Pulmonary artery endothelial cell (primary cell): ENCODE measurements around the gene WDR20. TPM values are rescaled to one million over a fixed set of nuclear protein-coding genes. Genes with fewer than 3 reads are reported as not detected.

Source experiments
- DNase-seq: peaks from one replicate; pipeline ENCODE4 v3.0.0-alpha.2; 2011; ENCODE audit warnings: low read depth, low spot score
- total RNA-seq: library from RNA; depleted of rRNA; stranded (reverse); fragments of >200 nt; gene quantifications from 2 replicates; pipeline ENCODE4 v1.2.3, GENCODE V29; 2014

Gene WDR20
- total RNA-seq, 1 donor from 2014 or later, result 16.4 TPM

DNA sequence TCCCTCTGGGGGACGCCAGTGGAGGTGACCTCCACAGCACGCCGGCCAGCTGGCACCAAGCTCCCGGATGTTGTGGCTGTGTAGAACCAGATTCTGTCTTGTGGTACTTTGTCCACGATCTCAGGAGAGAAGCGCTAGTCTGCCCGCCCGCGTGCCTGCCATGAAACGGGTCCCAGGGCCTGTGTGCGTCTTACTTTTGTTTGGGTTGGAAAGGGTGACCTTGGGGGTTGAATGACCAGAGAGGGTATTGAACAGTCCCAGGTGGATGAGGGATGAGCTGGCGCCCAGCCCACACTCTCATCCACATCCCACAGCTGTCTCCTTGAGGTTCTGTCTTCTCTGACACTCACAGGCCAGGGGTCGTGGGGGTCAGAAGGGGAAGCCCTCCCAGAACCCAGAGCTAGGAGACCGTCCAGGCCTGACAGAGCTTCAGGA lies 78.3 kb downstream of the WDR20 start:
- no peak for DNase-seq

DNA sequence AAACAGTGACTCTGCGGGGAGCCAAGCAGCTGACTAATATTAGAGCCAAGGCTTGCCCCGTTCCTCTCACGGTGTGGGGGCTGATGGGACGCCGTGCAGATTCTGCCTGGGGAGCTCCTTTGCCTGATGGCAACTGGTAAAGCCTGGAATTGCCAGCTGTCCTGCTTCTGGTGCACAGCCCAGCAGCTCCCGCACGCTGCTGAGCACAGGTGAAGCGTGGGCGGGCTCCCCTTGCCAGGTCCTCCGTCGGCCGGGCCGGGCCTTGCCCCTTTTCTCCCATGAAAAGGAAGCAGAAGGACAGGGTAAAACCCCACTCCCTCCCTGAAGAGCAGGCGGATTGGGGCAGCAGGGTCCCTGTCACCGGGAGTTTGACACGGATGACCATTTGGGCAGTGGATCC lies 79.0 kb downstream of the WDR20 start:
- no peak for DNase-seq

DNA sequence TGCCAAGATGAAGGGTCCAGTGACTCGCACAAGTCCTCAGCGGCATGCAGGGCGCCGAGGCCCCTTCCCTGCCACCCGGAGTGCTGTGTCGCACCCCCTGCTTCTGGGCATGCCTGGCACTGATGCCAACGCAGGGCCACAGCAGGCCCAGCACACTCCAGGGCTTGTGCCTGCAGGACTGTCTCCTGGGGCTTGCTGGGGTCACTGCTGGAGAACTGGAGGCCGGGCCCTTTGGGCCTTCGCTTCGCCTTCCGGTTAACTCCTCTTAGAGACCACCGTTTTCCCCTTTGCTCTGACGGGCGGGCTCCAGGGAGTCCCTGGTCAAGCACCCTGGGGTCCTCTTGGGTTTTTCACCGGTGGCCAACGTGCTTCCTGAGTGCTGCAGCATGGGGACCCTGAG lies 79.6 kb downstream of the WDR20 start:
- DNase-seq, result no peak

GRCh38 chr14:102220031-102220430 lies 80.3 kb downstream of the WDR20 start:
- no peak for DNase-seq

DNA sequence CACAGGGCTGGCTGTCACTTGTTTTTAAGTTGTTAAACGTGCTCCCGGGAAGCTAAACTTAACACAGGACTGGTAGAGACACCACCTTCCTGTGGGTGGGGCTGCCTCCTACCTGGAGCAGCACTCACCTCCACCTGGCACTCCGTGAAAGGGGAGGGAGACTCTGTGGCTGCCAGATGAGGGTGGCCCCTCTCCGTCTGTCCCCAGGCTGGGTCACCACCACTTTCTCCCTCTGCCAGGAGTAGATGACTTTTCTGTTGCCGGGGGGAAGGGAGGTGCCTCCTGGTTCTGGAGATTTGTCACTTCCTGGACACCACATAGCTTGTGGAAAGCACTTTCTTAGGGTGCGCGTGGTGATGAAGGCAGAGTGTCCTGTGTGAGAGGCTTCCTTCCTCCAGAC lies 81.3 kb downstream of the WDR20 start:
- DNase-seq, result no peak

- DNase-seq, result no peak
These were observed 82.4 kb downstream of the WDR20 start for GRCh38 chr14:102222009-102222575.

GRCh38 chr14:102222751-102223150 lies 83.1 kb downstream of the WDR20 start:
- DNase-seq, result no peak

GRCh38 chr14:102223682-102224081 lies 84.0 kb downstream of the WDR20 start:
- DNase-seq, result no peak

DNA sequence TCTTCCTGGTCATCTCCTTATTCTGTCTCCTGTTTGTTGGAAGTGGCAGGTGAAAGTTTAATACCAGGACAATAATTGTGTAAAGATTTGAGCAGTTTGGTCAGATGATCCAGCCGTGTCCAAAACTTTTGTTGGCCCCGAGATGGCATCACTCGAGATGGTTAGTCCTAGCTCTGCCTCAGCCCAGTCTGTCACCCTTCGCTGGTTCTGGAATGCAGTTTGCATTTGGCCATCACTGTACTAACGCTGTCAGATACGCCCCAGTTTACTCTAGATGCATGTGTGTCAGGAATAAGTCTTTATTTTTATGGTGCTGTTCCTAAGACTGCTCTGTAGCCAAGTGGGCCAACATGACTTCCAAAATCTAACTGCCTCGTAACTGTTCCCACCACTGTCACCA lies 85.7 kb downstream of the WDR20 start:
- DNase-seq, result no peak

GRCh38 chr14:102225936-102226335 lies 86.2 kb downstream of the WDR20 start:
- DNase-seq, result no peak

DNA sequence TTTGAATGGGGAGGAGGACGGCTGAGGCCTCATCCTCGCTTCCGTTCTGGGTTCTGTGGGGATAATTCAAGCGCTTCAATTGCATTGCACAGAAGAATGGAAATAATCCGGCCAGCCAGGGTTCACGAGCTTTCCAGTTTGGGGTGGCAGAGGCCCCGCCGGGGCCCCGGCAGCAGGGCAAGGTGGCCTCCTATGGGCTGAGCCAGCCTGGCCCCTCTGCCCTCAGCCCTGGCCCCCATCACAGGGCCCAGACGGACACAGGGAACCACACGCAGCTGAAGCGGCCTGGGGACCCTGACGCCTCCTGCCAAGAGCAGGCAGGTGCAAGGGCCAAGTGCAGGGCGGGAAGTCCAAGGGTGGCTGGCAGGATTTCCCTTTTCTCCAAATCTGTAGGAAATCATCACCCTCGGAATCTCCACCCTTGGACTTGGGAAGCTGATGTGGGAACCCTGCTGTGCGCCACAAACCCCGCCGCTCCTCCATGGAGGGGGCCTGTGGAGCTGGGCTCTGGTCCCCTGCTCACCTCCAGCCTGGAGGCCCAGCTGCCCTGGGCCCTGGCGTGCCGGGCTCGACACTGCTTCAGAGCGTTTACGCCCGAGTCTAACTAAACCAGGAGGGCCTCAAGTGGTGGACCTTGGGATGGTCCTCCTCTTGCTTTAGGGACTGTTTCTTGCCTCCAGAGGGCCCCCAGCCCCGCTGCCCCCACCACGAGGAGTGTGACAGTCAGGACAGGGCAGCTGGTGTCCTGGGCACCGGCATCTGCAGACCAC lies 86.8 kb downstream of the WDR20 start:
- DNase-seq, result no peak

DNA sequence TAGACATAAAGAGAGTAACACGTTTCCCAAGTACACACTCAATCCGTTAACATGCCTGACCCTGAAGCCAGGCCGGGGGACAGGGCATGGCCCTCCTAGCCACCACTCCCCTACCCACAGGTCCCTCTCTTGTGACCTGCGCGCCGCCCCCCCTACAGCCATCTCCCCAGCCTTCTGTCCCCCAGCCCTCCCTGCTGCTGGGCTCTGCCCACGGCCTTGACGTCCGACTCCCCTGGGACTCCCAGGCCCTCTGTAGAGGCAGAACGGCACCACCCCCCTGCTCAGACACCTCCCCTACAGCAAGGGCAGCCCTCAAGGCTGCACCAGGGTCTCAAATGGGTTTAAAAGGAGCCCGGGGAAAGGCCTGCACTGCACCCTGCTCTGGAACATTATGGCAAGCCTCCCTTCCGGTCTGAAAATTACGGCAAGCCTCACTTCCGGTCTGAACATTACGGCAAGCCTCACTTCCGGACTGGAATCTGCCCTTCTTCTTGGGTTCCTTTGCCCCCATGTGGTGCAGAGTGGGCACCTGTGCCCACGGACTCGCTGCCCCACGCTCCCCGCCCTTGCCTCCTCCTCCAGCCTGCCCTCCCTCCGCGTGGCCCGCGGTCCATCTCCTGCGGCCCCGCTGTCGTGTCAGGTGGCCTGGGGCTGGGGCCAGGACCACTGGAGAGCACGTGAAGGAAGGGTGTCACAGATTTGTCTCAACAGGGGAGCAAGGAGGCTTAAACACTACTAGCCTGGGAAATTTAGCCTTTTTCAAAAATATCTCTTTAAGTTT lies 87.7 kb downstream of the WDR20 start:
- no peak for DNase-seq

DNA sequence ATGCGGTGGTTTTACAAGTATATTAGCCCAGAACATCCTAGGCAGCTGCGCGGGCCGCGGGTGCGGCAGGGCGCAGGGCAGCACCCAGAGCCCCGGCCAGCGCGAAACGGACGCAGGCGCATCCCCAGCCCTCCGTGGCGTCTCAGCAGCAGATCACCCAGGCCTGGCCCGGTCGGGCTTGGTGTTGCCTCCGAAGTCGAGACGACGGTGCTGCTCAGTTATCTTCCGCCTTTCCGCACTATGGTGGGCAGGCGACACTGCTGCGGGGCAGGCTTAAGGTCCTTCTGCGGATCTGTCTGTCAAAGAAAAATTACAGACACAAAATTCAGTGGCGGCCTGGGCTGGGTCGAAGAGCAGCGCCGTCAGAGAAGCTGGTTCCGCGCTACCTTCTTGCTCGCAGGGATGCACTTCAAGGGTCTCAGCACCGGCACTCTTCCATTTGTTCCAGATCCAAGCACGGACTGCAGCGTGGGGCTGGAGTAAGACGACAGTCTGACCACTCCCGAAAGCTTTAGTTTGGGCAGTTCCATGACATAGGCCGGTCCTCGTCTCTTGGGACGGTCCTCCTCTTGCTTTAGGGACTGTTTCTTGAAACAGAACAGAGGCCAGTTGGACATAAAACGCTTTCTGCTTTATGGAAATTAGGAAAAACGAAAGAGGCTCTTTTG lies 89.5 kb downstream of the WDR20 start:
- no peak for DNase-seq

- DNase-seq, result no peak
These were observed 90.0 kb downstream of the WDR20 start for GRCh38 chr14:102229739-102230092.

- no peak for DNase-seq
These were observed 90.9 kb downstream of the WDR20 start for GRCh38 chr14:102230481-102231210.

- no peak for DNase-seq
These were observed 92.0 kb downstream of the WDR20 start for GRCh38 chr14:102231476-102232347.

DNA sequence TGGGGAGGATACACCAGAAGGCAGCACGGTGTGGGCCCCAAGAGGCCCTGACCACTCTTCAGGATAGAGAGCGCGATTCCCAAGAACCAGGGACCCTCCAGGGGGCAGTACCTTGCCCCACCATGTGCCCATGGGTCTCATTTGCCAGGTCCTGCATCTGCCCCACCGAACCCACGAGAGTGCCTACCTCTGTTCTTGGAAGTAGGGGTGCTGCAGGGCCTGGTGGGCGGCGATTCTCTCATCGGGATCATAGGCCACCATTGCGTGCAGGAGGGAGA lies 92.6 kb downstream of the WDR20 start:
- DNase-seq, result no peak

GRCh38 chr14:102233081-102233480 lies 93.4 kb downstream of the WDR20 start:
- no peak for DNase-seq

GRCh38 chr14:102234331-102235264 lies 94.9 kb downstream of the WDR20 start:
- DNase-seq, result no peak
